ENCODE results near the gene PTGS2. TPM values are rescaled to one million over a fixed set of nuclear protein-coding genes. Genes with fewer than 3 reads are reported as not detected.

The PTGS2 gene
- total and polyA plus RNA-seq, 2 donors (not counting 1 experiment from before 2014, with no cell fraction given) = 3.1 to 3.3 TPM

GRCh38 chr1:186657481-186657880 lies 22.7 kb downstream of the PTGS2 start:
- no peaks in the 10 kb centered on the region for H3K27me3 ChIP-seq (ENCODE audit: control insufficient read depth, insufficient read depth, low read length)
- DNase-seq (ENCODE audit: low read depth in 2 of 2) = no peak
- no peaks in the 10 kb centered on the region for H3K36me3 ChIP-seq (ENCODE audit: control insufficient read depth, insufficient read depth, low read length)
- H3K4me1 ChIP-seq (ENCODE audit: control insufficient read depth, extremely low read depth, insufficient read depth, low read length) = no peaks in the 10 kb centered on the region
- H3K4me3 ChIP-seq (replicated peaks in 1 of 4; ENCODE audit: control extremely low read depth in 1 of 4, insufficient read depth in 1 of 4, low read depth in 3 of 4, low read length in 4 of 4) = no peak overlapping the region
- no peak overlapping the region for H3K4me2 ChIP-seq (ENCODE audit: extremely low read depth, insufficient read depth, low read length)
- H3K9ac ChIP-seq (ENCODE audit: insufficient read depth, low read length) = no peak overlapping the region
- H3K79me2 ChIP-seq (ENCODE audit: control insufficient read depth, insufficient read depth, low read length) = no peaks in the 10 kb centered on the region
- no peaks in the 10 kb centered on the region for H4K20me1 ChIP-seq (ENCODE audit: control insufficient read depth, extremely low read depth, insufficient read depth, low read length)
- no peak overlapping the region for H2AFZ ChIP-seq (ENCODE audit: low read length)
- no peak overlapping the region for H3K27ac ChIP-seq (ENCODE audit: insufficient read depth, low read length)
- TF ChIP-seq CTCF (conservative IDR thresholded peaks at IDR 0.05 in 1 of 2, IDR thresholded peaks at IDR 0.05 in 1 of 2; ENCODE audit: low read depth in 1 of 2, low read length in 2 of 2) (no peak), EZH2 (IDR thresholded peaks at IDR 0.05; ENCODE audit: low read length, missing control alignments) (no peak)
- no peaks in the 10 kb centered on the region for H3K9me3 ChIP-seq (ENCODE audit: control insufficient read depth, insufficient read depth, low read depth, low read length)

GRCh38 chr1:186655876-186656275 lies 24.3 kb downstream of the PTGS2 start:
- Histone ChIP-seq H3K9me3 (ENCODE audit: control insufficient read depth, insufficient read depth, low read depth, low read length) (no peaks in the 10 kb centered on the region), H3K27me3 (ENCODE audit: control insufficient read depth, insufficient read depth, low read length) (no peaks in the 10 kb centered on the region), H3K79me2 (ENCODE audit: control insufficient read depth, insufficient read depth, low read length) (no peaks in the 10 kb centered on the region), H3K4me3 (replicated peaks in 1 of 4; ENCODE audit: control extremely low read depth in 1 of 4, insufficient read depth in 1 of 4, low read depth in 3 of 4, low read length in 4 of 4) (no peak overlapping the region), H3K36me3 (ENCODE audit: control insufficient read depth, insufficient read depth, low read length) (no peaks in the 10 kb centered on the region), H3K27ac (ENCODE audit: insufficient read depth, low read length) (no peak overlapping the region), H3K9ac (ENCODE audit: insufficient read depth, low read length) (no peak overlapping the region), H2AFZ (ENCODE audit: low read length) (no peak overlapping the region), H3K4me1 (ENCODE audit: control insufficient read depth, extremely low read depth, insufficient read depth, low read length) (no peaks in the 10 kb centered on the region), H4K20me1 (ENCODE audit: control insufficient read depth, extremely low read depth, insufficient read depth, low read length) (no peaks in the 10 kb centered on the region), H3K4me2 (ENCODE audit: extremely low read depth, insufficient read depth, low read length) (no peak overlapping the region)
- TF ChIP-seq CTCF (conservative IDR thresholded peaks at IDR 0.05 in 1 of 2, IDR thresholded peaks at IDR 0.05 in 1 of 2; ENCODE audit: low read depth in 1 of 2, low read length in 2 of 2) (no peak), EZH2 (IDR thresholded peaks at IDR 0.05; ENCODE audit: low read length, missing control alignments) (no peak)
- no peak for DNase-seq (ENCODE audit: low read depth in 2 of 2)

DNA sequence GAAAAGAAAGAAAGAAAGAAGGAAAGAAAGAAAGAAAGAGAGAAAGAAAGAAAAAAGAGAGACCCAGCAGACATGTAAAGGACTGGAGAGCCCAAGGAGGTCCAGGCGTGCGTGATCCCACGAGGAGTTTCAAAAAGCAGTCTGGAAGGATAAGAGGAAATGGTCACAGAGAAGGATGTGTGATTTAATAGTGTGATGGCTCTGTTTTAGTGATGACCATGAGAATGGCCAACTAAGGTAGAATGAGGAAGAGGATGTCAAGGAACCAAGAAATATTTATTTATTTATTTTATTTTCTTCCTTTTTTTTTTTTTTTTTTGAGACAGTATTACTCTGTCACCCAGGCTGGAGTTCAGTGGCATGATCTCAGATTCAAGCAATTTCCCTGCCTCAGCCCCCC lies 25.5 kb downstream of the PTGS2 start:
- Histone ChIP-seq H4K20me1 (ENCODE audit: control insufficient read depth, extremely low read depth, insufficient read depth, low read length) (no peaks in the 10 kb centered on the region), H3K9me3 (ENCODE audit: control insufficient read depth, insufficient read depth, low read depth, low read length) (no peaks in the 10 kb centered on the region), H3K9ac (ENCODE audit: insufficient read depth, low read length) (no peak overlapping the region), H3K36me3 (ENCODE audit: control insufficient read depth, insufficient read depth, low read length) (no peaks in the 10 kb centered on the region), H3K4me3 (replicated peaks in 1 of 4; ENCODE audit: control extremely low read depth in 1 of 4, insufficient read depth in 1 of 4, low read depth in 3 of 4, low read length in 4 of 4) (no peak overlapping the region), H3K27ac (ENCODE audit: insufficient read depth, low read length) (no peak overlapping the region), H3K4me2 (ENCODE audit: extremely low read depth, insufficient read depth, low read length) (no peak overlapping the region), H2AFZ (ENCODE audit: low read length) (no peak overlapping the region), H3K27me3 (ENCODE audit: control insufficient read depth, insufficient read depth, low read length) (no peaks in the 10 kb centered on the region), H3K79me2 (ENCODE audit: control insufficient read depth, insufficient read depth, low read length) (no peaks in the 10 kb centered on the region), H3K4me1 (ENCODE audit: control insufficient read depth, extremely low read depth, insufficient read depth, low read length) (no peaks in the 10 kb centered on the region)
- TF ChIP-seq CTCF (conservative IDR thresholded peaks at IDR 0.05 in 1 of 2, IDR thresholded peaks at IDR 0.05 in 1 of 2; ENCODE audit: low read depth in 1 of 2, low read length in 2 of 2) = no peak
- TF ChIP-seq EZH2 (IDR thresholded peaks at IDR 0.05; ENCODE audit: low read length, missing control alignments) = no peak
- DNase-seq (ENCODE audit: low read depth in 2 of 2) = no peak

Measured in fibroblast of lung (primary cell).